HG02885 (cell line): ENCODE results near the gene FAN1.

Experiments used
- ATAC-seq: cut with Tn5 transposase; IDR thresholded peaks from one replicate; pipeline ENCODE4 v1.9.1; 2021; ENCODE audit warnings: mild to moderate bottlenecking; ENCODE audit not compliant: unreplicated experiment, poor library complexity

The FAN1 gene

DNA sequence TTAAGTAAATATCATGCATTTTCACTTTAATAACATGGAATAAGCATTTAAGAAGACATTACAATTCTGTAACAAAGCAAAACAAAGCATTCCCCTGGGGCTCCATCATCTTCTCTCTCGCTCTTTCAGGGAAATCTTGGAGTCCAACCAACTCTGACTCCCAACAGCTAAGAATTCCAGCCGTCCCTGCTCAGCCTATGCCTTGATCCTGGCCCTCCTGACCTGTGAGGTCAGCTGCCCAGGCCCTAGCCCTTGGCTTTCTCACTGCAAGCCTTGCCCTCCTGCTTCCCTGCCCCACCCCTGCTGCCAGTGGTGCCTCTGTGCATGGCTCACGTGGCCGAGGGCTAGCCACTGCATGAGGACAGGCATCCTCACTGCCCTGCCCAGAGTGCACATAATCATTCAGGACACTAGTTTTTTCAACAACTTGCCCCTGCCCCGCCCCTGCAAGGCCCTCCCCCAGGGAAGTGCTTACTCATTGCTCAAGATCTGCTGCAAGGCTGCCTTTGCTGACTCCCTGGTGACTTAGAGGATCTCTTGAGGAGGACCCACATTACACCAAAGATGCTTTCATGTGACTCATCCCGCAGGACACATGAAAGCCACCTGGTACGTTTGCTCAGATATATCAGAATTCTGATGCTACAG lies 50.1 kb downstream of the FAN1 start:
- ATAC-seq: no peak

GRCh38 chr15:30954674-30955073 lies 51.0 kb downstream of the FAN1 start:
- ATAC-seq: no peak

GRCh38 chr15:30956216-30957124 lies 52.8 kb downstream of the FAN1 start:
- ATAC-seq: no peak

GRCh38 chr15:30958219-30958618 lies 54.5 kb downstream of the FAN1 start:
- ATAC-seq: no peak

DNA sequence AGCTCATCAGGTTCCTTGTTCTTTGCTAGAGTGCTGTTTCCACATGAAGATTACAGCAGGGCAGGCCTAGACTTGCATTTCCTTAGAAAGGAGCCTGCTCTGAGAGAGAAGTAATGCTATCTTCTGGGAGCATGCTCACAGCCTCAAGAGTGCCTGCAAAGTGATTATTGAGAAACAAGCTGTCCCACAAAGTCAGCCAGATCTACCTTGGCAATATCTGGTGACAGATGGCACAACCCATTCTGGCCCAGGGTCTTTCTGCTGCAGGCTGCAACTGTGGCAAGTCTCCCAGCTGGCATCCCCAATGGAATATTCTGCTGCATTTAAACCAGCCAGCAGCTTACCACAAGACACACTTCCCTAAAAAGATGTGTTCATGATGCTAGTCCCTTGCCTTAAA lies 58.4 kb downstream of the FAN1 start:
- ATAC-seq: no peak

DNA sequence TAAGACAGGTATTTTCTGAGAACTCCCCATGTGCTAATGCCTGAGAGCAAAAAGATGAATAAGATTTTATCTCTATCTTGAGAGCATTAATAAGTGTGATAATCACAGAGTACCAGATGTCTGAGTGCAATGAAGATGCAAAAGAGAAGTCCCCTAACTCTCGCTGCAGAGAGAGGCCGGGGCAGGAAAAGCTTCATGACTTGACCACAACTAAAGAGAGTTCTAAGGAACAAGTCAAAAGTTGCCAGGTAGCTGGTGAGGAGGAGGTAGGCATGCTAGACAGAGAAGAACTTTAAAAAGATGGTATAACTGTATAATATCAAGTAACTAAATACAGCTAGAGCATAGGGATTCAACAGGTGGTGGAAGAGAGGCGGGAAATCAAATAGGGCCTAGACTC lies 58.9 kb downstream of the FAN1 start:
- ATAC-seq: no peak

DNA sequence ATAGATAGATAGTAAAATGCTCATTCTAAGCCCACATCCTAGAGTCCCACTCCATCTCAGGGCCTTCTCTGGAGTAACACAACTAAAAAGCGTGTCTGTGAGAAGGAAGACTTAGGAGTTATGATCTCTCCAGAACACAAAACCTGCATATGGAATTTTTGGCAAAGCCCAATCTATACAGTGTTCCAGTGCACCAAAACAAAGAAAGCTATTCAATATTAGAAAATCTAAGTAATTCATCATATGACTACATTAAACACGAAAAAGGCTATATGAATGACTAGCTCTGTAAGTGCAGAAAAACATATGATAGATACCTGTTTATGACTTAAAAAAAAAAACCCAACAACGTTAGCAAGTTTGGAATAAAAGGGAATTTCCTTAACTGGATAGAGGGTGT lies 60.0 kb downstream of the FAN1 start:
- no peak for ATAC-seq

GRCh38 chr15:30969724-30970123 lies 66.0 kb downstream of the FAN1 start:
- ATAC-seq: no peak

DNA sequence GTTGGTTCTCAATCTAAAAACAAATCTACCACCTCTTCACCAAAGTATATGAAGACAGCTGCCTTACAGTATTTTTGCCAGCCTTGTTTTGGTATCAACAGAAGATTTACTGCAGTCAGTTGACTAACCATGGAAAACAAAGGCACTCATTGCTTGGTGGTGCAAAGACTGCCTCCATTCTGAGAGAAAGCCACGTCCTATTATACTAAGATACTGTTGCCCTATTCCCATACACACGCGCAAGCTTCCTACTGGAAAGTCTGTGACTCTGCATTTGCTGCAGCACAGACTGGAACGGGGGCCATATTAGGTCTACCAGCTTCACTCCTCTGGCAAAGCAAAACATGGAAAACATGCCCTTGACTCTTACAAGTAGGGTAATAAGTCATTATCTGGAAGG lies 69.7 kb downstream of the FAN1 start:
- ATAC-seq: no peak

DNA sequence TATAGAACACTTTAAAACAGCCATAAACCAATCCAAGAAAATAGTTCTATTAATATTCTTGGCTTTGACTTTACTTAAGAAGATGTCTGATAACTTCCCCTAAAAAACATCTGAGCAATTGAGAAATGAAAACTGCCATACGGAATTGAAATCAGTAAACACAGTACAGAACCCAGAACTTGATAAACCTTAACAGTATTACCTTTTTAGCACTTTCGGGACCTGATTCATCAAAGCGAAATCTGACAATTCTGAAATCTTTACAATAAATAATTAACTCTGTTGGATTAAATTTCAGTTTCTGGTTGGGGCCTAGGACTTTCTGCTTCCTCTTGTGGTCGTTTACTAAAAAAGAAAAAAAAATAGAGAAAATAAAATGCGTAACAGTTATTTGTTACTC lies 70.4 kb downstream of the FAN1 start:
- no peak for ATAC-seq

DNA sequence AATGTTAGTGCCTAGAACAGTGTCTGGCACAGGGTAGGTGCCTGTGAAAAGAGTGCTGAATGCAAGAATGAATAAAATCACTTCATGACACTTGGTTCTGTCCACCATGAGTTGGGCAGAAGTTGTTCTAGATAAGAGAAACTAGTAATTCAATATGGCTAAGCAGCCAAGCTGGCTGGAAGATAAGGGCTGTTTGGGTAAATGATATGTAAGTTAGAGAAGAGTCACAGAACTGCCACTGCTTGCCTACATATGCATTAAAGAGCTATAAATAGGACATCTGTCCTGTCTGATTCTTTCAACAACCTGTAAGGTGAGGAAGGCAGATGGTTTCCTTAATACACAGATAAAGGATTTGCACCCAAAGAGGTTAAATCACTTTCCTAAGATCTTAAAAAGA lies 74.6 kb downstream of the FAN1 start:
- ATAC-seq: no peak

DNA sequence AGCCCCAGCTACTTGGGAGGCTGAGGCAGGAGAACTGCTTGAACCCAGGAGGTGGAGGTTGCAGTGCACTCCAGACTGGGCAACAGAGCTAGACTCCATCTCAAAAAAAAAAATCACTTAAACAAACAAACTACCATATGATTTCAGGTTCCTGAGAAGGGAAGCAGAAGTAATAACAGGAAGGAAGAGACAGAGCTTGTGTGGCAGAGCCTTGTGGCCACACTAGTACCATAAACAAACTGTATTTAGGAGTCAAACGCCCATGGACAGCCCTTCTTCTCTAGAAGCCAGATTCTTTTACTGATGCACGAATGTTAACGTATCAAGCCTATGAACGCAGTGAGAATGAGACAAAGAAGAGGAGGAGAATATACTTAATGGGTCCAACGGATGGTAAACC lies 75.7 kb downstream of the FAN1 start:
- no peak for ATAC-seq

DNA sequence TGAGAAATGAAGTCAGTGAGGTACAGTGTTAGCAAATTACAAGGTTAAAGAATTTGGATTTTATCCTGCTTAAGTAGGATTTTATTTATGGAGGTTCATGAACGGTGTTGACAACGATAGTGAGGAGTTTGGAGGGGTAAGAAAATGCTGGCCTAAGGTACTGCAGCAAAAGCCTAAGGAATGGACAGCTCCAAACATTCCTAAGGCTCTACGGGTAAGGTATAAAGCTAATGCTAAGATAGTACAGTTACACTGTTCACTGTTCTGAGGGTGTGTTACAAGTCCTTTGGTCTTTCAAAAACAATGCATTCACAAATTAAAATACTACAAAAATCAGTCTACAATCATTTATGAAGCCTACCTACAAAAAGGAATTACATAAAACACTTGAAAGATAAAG lies 80.4 kb downstream of the FAN1 start:
- no peak for ATAC-seq

DNA sequence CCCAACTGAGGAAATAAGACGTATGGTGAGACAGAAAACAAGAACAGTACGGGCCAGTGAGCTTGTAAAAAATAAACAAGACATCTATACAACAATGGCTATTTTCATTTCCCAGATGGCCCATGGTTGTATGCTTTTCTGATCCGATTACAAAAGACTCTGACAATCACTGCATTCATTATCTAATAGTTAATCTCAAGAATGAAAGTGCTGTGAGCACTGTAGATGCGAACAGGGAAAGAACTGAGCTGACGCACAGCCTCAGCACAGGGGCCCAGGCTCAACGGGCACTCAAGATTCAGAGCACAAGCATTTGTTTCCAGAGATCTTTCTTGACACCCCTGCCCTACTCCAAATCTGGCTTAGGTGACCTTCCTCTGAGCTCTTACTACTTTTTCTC lies 80.8 kb downstream of the FAN1 start:
- ATAC-seq: no peak

DNA sequence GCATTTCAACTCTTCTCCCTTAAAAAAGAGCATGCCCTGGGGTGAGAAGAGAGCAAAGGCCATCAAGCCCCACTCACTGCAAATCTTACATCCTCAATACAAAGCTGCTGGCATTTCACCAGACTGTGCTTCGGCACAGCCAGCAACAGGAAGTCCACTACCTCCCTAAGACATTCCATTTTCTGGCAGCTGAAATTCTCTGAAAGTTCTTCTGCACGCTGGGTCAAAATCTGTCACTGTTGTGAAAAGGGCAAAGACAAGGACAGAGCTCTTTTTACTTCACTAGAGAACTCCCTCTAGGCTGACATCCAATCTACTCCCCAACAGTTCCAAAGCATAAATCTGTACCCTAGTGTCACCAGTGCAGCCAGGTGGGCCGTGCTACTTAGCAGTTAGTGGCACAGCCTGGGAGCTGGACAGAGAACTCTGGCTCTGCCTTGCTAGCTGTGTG lies 81.4 kb downstream of the FAN1 start:
- ATAC-seq: no peak

DNA sequence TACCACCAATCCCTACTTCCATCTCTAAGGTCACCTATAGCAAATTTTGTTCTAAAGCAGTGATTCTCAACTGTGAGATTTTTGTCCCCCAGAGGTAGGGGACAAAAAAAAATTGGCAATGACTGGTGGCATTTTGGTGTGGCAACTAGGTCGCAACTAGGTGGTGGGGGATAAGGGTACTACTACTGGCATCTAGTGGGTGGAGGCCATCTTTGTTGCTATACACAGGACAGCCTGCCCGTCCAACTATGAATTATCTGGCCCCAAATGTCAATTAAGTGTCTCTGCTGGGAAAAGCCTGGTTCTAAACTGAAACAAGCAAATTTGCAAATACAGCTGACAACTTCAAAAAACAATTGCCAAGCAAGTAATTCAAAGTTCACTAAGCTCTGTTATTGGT lies 86.3 kb downstream of the FAN1 start:
- no peak for ATAC-seq

- ATAC-seq: peak; percentile 9
Observed at GRCh38 chr15:30990446-30991254, 86.9 kb downstream of the FAN1 start.

GRCh38 chr15:30991255-30992235 lies 87.8 kb downstream of the FAN1 start, which contains the start of gene MTMR10:
Gene MTMR10, minus strand, starts transcription at chr15:30991628. Its CDS starts 122 bp downstream, at chr15:30991506.
- ATAC-seq: peak; percentile 92

- ATAC-seq: no peak
Observed at GRCh38 chr15:30992249-30992864, 88.6 kb downstream of the FAN1 start.
